ENCODE data around the gene RTEL1. TPM values are rescaled to one million over a fixed set of nuclear protein-coding genes. Genes with fewer than 3 reads are reported as not detected.

The RTEL1 gene
- total and polyA plus RNA-seq, 2 donors (not counting 1 experiment from before 2014, with no cell fraction given) = 15.1 to 32.6 TPM

DNA sequence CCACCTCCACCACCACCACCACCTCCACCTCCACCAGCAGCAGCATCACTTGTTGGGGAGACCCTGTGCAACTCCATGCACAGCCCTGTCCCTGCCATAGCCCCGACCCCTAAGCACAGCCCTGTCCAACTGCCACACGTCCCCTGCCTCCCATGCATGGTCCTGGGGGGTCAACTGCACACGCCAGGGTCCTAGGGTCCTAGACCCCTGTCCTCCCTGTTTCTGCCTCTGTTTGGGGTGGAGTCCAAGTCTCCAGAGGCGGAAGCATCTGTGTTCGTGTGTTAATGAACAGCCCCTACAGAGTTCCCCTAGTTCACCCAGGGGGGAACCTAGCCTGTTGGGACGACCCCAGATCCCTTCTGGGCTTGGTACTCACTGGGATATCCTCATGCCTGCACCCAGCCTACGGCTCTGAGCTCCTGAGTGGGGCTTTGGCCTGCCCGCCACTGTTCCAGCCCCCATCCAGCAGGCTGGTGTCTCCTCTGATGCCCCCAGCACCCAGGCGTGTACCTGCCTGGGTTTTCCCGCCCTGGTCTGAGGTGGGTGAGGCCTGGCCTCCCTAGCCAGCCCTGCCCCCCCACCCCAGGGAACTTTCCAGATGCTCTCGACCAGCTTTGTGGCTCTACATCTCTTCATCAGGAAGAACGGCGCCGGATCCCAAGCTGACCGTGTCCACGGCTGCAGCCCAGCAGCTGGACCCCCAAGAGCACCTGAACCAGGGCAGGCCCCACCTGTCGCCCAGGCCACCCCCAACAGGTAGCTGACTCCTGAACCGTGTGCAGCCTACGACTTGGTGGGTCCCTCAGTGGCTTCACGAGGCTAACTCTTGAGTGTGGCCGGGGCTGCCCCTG lies 35.8 kb downstream of the RTEL1 start:
- ATAC-seq (ENCODE audit: low read depth) (no peak), DNase-seq (peak; percentile 13)
- POLR2A ChIA-PET = no interaction called here
- peaks cover 42% of the 10 kb centered on the region for H4K20me1 ChIP-seq (ENCODE audit: control insufficient read depth, insufficient read depth, low read length, poor library complexity, severe bottlenecking)
- H3K4me2 ChIP-seq (replicated peaks; ENCODE audit: low read depth, low read length, poor library complexity, severe bottlenecking) = no peak overlapping the region
- peaks cover 18% of the 10 kb centered on the region in 2 donors for H3K4me1 ChIP-seq (ENCODE audit: control insufficient read depth in 2 of 2, insufficient read depth in 2 of 2, low read length in 2 of 2)
- no peak overlapping the region for H3K27ac ChIP-seq (ENCODE audit: low read length in 2 of 2)
- TF ChIP-seq EZH2 (IDR thresholded peaks at IDR 0.05; ENCODE audit: borderline replicate concordance, insufficient read depth, low read depth, low read length, poor library complexity, severe bottlenecking) = no peak
- no peak overlapping the region for H3K9ac ChIP-seq (ENCODE audit: low read length)
- Mint-ChIP-seq H3K27ac (peak overlapping the region; percentile 67), H3K27me3 (no peaks in the 10 kb centered on the region), H3K9me3 (ENCODE audit: insufficient read depth) (no peaks in the 10 kb centered on the region), H3K4me1 (peaks cover 16% of the 10 kb centered on the region), H3K4me3 (no peak overlapping the region)
- H3K4me3 ChIP-seq (ENCODE audit: control extremely low read depth in 1 of 5, extremely low read depth in 1 of 5, insufficient read depth in 1 of 5, low read depth in 2 of 5, low read length in 4 of 5) = no peak overlapping the region
- H3K9me3 ChIP-seq (ENCODE audit: control extremely low read depth in 1 of 3, control insufficient read depth in 2 of 3, insufficient read depth in 1 of 3, low read length in 2 of 3) = peaks cover 0 to 5% (median 0%) of the 10 kb centered on the region in 3 donors
- intact Hi-C loops (cut with micrococcal nuclease) = no loop called here
- CTCF ChIA-PET = no interaction called here
- peaks cover 0 to 5% (median 0%) of the 10 kb centered on the region in 4 experiments for H3K27me3 ChIP-seq (replicated peaks in 1 of 4; ENCODE audit: control extremely low read depth in 1 of 4, control insufficient read depth in 3 of 4, insufficient read depth in 4 of 4, low read length in 3 of 4)
- 97% methylated on average over 18 of the region's 21 CpGs for WGBS (ENCODE audit: insufficient coverage)
- H3K36me3 ChIP-seq (replicated peaks in 1 of 2; ENCODE audit: control extremely low read depth in 1 of 2, control insufficient read depth in 1 of 2, extremely low read depth in 1 of 2, insufficient read depth in 2 of 2, low read length in 1 of 2) = peaks cover 0 to 5% of the 10 kb centered on the region in 2 experiments
- no peak overlapping the region for H2AFZ ChIP-seq (ENCODE audit: insufficient read depth, low read depth, low read length, poor library complexity, severe bottlenecking)
- H3K79me2 ChIP-seq (ENCODE audit: control insufficient read depth, insufficient read depth, low read length) = peaks cover 16% of the 10 kb centered on the region

DNA sequence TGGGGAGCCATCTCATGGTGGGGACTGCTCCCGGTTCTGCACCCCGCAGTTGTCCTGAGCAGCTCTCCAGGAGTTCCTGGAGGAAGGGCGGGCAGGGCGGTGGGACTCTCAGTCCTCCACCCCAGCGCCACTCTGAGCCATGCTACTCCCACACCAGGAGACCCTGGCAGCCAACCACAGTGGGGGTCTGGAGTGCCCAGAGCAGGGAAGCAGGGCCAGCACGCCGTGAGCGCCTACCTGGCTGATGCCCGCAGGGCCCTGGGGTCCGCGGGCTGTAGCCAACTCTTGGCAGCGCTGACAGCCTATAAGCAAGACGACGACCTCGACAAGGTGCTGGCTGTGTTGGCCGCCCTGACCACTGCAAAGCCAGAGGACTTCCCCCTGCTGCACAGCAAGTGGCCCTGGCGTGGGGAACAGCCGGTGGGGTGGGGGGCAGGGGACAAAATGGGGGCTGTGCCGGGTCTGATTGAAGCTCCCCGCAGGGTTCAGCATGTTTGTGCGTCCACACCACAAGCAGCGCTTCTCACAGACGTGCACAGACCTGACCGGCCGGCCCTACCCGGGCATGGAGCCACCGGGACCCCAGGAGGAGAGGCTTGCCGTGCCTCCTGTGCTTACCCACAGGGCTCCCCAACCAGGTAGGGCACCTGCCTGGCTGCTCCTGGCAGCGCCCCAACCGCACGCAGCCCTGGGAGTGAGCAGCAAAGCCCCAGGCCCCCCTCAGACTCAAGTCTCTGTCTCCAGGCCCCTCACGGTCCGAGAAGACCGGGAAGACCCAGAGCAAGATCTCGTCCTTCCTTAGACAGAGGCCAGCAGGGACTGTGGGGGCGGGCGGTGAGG lies 36.7 kb downstream of the RTEL1 start:
- no peak overlapping the region for H3K4me2 ChIP-seq (replicated peaks; ENCODE audit: low read depth, low read length, poor library complexity, severe bottlenecking)
- H3K27me3 Mint-ChIP-seq = no peaks in the 10 kb centered on the region
- H4K20me1 ChIP-seq (ENCODE audit: control insufficient read depth, insufficient read depth, low read length, poor library complexity, severe bottlenecking) = peaks cover 51% of the 10 kb centered on the region
- ATAC-seq (ENCODE audit: low read depth) = no peak
- 98% methylated on average over 37 of the region's 37 CpGs for WGBS (ENCODE audit: insufficient coverage)
- H3K9me3 ChIP-seq (ENCODE audit: control extremely low read depth in 1 of 3, control insufficient read depth in 2 of 3, insufficient read depth in 1 of 3, low read length in 2 of 3) = peaks cover 0 to 5% (median 0%) of the 10 kb centered on the region in 3 donors
- H3K27ac ChIP-seq (ENCODE audit: low read length in 2 of 2) = no peak overlapping the region
- peak; percentile 9 for DNase-seq
- peaks cover 0 to 5% of the 10 kb centered on the region in 2 experiments for H3K36me3 ChIP-seq (replicated peaks in 1 of 2; ENCODE audit: control extremely low read depth in 1 of 2, control insufficient read depth in 1 of 2, extremely low read depth in 1 of 2, insufficient read depth in 2 of 2, low read length in 1 of 2)
- peaks cover 0 to 3% (median 0%) of the 10 kb centered on the region in 4 experiments for H3K27me3 ChIP-seq (replicated peaks in 1 of 4; ENCODE audit: control extremely low read depth in 1 of 4, control insufficient read depth in 3 of 4, insufficient read depth in 4 of 4, low read length in 3 of 4)
- H3K9me3 Mint-ChIP-seq (ENCODE audit: insufficient read depth) = no peaks in the 10 kb centered on the region
- no peak overlapping the region for H3K27ac Mint-ChIP-seq
- peaks cover 25% of the 10 kb centered on the region for H3K79me2 ChIP-seq (ENCODE audit: control insufficient read depth, insufficient read depth, low read length)
- peaks cover 16% of the 10 kb centered on the region for H3K4me1 Mint-ChIP-seq
- intact Hi-C loops (cut with micrococcal nuclease) = no loop called here
- POLR2A ChIA-PET = no interaction called here
- CTCF ChIA-PET = no interaction called here
- no peak overlapping the region for H3K4me3 Mint-ChIP-seq
- TF ChIP-seq EZH2 (IDR thresholded peaks at IDR 0.05; ENCODE audit: borderline replicate concordance, insufficient read depth, low read depth, low read length, poor library complexity, severe bottlenecking) (no peak), CTCF (IDR thresholded peaks at IDR 0.05) (no peak)
- H3K4me3 ChIP-seq (ENCODE audit: control extremely low read depth in 1 of 5, extremely low read depth in 1 of 5, insufficient read depth in 1 of 5, low read depth in 2 of 5, low read length in 4 of 5) = no peak overlapping the region
- H2AFZ ChIP-seq (ENCODE audit: insufficient read depth, low read depth, low read length, poor library complexity, severe bottlenecking) = no peak overlapping the region
- no peak overlapping the region for H3K9ac ChIP-seq (ENCODE audit: low read length)
- peaks cover 18% of the 10 kb centered on the region in 2 donors for H3K4me1 ChIP-seq (ENCODE audit: control insufficient read depth in 2 of 2, insufficient read depth in 2 of 2, low read length in 2 of 2)
